ENCODE measurements around the gene ZNF396.

ZNF396 gene

DNA sequence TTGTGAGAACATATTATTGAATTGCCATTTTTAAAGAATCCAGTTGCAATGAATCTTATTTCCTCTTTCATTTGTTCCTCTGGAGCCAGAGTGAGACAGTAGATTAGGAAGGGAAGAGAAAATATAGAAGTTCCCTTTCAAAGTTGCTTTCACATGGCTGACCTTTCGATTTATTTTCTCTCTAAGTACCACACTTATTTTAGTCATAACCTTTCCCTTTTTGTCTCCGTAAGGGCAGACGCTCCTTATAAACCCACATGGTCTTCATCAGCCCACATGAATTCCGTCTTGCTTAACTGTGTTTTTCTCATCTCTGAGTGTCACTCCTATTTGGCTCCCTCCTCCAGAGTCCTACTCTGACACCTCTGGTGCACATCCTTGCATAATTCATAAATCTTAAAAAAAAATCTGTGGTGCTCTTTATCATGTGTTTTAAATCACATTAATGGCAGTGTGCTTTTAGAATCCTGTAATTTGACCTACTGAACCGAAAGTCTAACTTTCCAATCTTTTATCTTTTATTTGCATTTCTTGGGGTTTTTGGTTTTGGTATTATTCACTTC, 38.5 kb upstream of the ZNF396 start:
- H3K36me3 ChIP-seq, result no peaks in the 10 kb centered on the region
- no peak for DNase-seq
- H3K27me3 ChIP-seq, result no peaks in the 10 kb centered on the region
- H3K9me3 ChIP-seq, result no peaks in the 10 kb centered on the region
- no peaks in the 10 kb centered on the region for H3K4me1 ChIP-seq
- no peak overlapping the region for H3K4me3 ChIP-seq (ENCODE audit: low read depth, low read length)
- TF ChIP-seq, protein P1, sequence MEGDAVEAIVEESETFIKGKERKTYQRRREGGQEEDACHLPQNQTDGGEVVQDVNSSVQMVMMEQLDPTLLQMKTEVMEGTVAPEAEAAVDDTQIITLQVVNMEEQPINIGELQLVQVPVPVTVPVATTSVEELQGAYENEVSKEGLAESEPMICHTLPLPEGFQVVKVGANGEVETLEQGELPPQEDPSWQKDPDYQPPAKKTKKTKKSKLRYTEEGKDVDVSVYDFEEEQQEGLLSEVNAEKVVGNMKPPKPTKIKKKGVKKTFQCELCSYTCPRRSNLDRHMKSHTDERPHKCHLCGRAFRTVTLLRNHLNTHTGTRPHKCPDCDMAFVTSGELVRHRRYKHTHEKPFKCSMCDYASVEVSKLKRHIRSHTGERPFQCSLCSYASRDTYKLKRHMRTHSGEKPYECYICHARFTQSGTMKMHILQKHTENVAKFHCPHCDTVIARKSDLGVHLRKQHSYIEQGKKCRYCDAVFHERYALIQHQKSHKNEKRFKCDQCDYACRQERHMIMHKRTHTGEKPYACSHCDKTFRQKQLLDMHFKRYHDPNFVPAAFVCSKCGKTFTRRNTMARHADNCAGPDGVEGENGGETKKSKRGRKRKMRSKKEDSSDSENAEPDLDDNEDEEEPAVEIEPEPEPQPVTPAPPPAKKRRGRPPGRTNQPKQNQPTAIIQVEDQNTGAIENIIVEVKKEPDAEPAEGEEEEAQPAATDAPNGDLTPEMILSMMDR (IDR thresholded peaks at IDR 0.05; ENCODE audit: low read depth, low read length), result no peak

DNA sequence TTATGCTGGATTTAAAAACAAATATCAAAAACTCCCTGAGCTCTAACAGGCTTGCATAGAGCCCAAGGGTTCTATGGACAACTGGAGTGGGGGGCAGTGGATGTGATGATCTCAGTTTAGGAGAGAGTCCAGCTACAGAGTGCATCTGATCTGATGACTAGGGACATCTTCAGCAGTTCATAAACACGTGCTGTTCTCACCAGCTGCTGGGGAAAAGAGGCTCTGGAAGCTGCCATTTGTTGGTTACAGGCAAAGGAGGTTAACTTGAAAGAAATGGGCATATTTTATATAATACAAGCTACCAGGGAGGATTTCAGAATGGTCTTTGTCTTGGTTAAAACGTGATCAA, 36.0 kb upstream of the ZNF396 start:
- TF ChIP-seq, protein P1 (IDR thresholded peaks at IDR 0.05; ENCODE audit: low read depth, low read length), result no peak
- Histone ChIP-seq H3K27me3 (no peaks in the 10 kb centered on the region), H3K4me3 (ENCODE audit: low read depth, low read length) (no peak overlapping the region), H3K9me3 (no peaks in the 10 kb centered on the region), H3K36me3 (no peaks in the 10 kb centered on the region), H3K4me1 (no peaks in the 10 kb centered on the region)
- no peak for DNase-seq

DNA sequence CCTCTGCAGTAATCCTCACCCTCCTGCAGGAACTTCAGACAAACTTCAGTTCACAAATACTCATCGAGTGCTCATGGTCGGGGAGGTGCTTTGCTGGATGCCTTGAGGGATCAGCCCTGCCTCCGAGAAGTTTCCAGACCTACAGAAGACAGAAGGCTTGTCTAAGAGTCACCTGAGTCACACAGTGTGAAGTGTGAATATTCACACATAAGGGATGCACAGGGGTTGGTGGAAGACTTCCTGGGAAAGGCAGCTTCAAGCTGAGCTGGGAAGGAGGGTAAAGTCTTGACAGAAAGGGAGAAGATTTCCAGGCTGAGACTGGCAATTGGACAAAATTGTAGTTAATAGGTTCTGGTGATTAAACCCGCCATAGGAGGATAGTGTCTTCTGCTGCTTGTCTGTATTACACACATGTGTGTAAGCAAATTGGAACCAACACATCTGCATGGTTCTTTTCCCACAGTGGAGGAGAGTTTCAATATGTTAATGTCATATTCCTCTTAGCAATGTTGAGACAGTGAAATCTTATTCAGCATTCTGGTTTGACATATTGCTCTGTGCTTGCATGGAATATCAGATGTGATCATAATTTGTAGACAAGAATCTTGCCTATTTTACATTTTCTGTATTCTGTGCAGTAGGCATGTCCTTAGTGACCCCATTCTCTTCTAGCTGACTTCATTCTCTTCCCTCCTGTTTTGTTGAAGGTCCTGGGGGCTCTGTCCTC, 34.7 kb upstream of the ZNF396 start:
- TF ChIP-seq, protein P1 (IDR thresholded peaks at IDR 0.05; ENCODE audit: low read depth, low read length), result no peak
- no peaks in the 10 kb centered on the region for H3K27me3 ChIP-seq
- no peak overlapping the region for H3K4me3 ChIP-seq (ENCODE audit: low read depth, low read length)
- no peaks in the 10 kb centered on the region for H3K4me1 ChIP-seq
- no peaks in the 10 kb centered on the region for H3K9me3 ChIP-seq
- no peak for DNase-seq
- no peaks in the 10 kb centered on the region for H3K36me3 ChIP-seq

DNA sequence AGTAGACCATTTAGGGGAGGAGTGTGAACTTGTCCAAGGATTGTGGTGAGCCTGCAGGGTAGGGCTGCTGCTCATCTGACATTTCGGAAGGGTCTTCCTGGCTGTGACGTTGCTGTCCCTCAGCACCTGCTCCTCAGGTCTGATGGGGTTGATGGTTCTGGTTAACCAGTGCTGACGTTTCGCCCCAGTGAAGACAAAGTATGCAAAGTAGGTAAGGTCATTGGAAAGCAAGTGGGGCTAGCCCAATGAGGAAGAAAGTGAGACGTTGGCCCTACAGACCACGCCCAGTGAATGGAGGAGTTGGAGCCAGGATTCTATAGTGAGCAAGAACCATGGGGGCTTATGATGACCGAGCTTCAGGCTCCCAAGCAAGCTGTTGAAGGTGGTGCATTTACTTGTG, 33.4 kb upstream of the ZNF396 start:
- Histone ChIP-seq H3K9me3 (no peaks in the 10 kb centered on the region), H3K4me1 (no peaks in the 10 kb centered on the region), H3K36me3 (no peaks in the 10 kb centered on the region), H3K27me3 (no peaks in the 10 kb centered on the region), H3K4me3 (ENCODE audit: low read depth, low read length) (no peak overlapping the region)
- no peak for DNase-seq
- TF ChIP-seq, protein P1 (IDR thresholded peaks at IDR 0.05; ENCODE audit: low read depth, low read length), result no peak

DNA sequence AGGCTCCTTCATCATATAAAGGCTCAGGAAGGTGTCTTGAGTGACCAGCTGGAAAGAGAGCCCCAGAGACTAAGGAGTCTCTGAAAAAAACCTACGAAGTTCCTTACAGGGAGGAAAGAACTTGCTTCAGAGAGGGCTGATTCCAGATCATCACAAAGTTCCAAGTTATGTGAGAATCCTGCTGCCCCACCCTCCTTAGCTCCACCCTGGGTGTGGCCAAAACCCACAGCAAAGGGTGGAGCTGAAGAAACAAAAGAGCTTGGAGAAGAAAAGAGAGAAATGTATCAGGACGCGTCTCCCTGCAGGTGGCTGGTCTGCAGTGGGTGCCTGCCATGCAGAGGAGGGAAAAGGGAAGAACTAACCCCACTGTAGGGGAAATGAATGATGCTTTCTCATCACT, 32.8 kb upstream of the ZNF396 start:
- no peaks in the 10 kb centered on the region for H3K36me3 ChIP-seq
- no peak overlapping the region for H3K4me3 ChIP-seq (ENCODE audit: low read depth, low read length)
- H3K9me3 ChIP-seq, result no peaks in the 10 kb centered on the region
- H3K27me3 ChIP-seq, result no peaks in the 10 kb centered on the region
- TF ChIP-seq, protein P1 (IDR thresholded peaks at IDR 0.05; ENCODE audit: low read depth, low read length), result no peak
- no peak for DNase-seq
- no peaks in the 10 kb centered on the region for H3K4me1 ChIP-seq

DNA sequence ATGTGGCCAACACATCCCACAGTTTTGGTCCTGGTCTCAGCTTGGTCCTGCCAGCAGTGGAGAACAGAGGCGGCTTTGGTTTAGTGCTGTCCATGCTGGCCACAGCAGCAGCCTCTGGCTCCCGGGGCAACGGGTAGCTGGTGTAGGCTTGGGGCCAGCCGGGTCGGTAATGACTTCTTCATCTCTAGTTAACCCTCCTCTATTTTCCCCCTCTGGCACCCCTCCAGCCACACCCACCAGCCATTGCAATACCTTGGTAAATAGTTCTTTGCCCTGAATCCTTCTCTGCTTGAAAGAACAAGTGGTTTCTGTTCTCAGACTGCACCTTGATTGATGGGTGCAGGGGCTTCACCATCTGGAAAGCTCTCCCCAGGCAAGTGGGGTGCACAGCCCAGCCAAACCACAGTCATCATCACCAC, 31.7 kb upstream of the ZNF396 start:
- Histone ChIP-seq H3K27me3 (no peaks in the 10 kb centered on the region), H3K36me3 (no peaks in the 10 kb centered on the region), H3K9me3 (no peaks in the 10 kb centered on the region), H3K4me1 (no peaks in the 10 kb centered on the region), H3K4me3 (ENCODE audit: low read depth, low read length) (no peak overlapping the region)
- no peak for DNase-seq
- TF ChIP-seq, protein P1 (IDR thresholded peaks at IDR 0.05; ENCODE audit: low read depth, low read length), result no peak

All from BE2C (cell line).